CD4-positive, alpha-beta T cell treated with Interleukin-10 for 1 hour (primary cell): ENCODE measurements around the gene EFCAB13.

Source experiments
- DNase-seq: peaks from one replicate; pipeline ENCODE4 v3.0.0-alpha.2; 2020

Gene EFCAB13, protein sequence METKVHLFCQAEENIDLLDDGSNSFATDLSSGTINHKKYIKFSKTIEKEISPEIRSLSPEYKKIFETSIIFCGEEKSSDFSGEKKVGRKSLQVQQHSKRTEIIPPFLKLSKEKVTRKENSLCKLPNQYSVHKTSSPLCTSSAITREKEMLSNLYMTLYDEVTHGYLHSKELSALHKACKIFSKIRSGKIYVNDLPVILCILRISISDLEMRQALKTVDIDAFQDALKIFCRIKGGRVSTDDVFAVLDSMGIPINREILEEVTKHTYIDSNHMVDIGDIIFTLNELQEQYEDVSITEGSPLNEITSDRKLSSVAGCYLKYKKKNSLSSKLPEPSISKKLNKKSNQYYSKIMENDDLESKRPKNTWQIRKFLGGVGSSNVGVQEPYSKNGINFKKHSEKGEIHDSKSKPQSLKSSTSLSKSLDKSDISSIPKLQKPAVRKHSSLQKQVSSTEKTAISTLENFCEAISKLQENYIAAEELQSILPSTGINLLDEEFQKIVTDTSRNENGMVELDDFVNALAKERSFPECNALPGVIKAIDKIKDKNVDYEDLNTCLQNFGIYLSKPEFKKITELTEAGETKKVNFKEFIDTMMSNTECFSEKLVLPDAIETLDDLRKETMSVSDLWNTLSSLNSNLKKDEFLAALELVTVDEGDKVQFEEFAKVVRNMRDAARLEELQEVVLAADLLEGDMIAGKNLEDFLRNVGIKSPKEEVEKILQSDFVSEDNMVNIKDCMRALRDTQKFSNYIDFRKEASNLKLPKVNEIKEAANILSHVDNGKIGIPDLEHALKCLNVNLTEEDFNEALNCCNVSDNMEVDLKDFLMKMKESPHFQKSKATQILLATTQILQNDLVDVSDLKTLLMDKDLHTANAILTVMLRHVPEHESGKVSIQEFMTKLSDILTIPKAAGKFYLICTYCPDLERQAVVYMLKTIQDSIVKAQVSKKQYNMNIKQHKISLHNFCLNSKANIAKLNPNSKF

DNA sequence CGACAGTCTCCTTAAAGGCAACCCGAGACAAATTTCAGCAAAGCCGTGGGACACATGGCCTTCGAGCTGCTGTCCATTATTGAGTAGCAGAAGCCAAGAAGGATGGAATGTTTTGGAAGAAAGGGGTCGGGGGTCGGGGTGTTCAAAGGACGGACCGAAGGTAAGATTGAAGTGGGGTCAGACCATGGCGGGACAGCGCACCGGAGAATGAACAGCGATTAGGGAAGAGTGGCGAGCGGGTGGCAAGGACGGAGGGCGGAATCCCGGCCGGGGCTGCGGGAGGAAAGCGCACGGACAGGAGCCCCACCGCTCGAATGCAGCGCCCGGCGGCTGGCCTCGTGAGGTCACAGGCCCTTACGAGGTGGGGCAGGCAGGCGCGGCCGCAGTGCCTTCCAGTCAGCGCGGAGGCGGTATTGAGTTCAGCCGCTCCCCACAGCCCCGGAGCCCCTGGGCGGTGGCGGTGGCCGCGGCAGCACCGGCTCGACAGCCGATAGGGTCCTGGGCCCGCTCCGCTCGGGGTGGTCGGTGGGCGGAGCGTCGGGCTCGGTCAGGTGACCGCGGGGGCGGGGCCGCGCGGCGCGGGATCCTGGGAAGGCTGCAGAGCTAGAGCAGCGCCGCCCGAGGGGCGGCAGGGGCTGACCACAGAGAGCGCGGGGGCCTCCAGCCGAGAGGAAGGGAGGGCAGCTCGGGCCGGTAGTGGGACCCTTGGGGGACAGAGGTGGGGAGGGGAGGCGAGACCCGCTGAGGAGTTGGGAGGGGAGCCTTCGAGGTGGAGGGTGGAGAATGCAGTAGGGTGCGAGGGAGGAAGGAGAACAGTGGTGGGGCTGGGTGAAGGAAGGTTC lies at the start of gene EFCAB13:
TSS of gene EFCAB13 (plus strand) at position 574 of the 842 bp plus-strand sequence. CDS start 4,399 bp downstream, outside the sequence.
- peak; percentile 82 for DNase-seq

DNA sequence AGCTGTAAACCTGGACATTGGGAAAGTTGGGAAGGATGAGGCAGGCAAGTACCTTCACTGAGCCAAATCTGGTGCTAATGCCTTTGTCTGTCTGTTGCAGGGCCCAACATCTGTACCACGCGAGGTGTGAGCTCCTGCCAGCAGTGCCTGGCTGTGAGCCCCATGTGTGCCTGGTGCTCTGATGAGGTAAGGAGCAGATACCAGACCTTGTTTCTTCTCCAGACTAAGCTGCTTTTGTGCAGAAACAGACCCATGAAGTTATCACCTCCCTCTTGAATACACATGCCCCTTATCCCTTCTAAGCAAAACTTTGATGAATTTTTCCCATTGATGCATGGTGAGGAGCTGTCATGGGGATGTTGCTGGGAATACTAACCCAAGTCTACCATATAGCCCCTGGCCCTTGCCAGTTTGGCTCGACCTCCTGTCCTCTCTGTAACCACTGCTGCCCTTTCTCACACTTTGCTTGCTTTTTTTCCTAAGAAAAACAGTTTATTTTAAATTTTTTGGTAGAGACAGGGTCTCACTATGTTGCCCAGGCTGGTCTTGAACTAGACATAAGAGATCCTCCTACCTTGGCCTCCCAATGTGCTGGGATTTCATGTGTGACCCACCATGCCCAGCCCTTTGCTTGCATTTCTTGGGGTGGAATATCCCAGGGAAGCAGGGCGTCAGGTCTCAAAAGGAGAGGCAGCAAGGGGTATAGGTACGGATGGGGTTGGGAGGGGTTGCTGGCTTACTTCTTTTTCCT lies 49.3 kb upstream of the EFCAB13 start:
- DNase-seq = no peak

GRCh38 chr17:47275245-47275984 lies 48.3 kb upstream of the EFCAB13 start:
- no peak for DNase-seq

GRCh38 chr17:47276444-47276843 lies 47.3 kb upstream of the EFCAB13 start:
- no peak for DNase-seq

GRCh38 chr17:47276868-47277267 lies 46.9 kb upstream of the EFCAB13 start:
- DNase-seq = no peak

DNA sequence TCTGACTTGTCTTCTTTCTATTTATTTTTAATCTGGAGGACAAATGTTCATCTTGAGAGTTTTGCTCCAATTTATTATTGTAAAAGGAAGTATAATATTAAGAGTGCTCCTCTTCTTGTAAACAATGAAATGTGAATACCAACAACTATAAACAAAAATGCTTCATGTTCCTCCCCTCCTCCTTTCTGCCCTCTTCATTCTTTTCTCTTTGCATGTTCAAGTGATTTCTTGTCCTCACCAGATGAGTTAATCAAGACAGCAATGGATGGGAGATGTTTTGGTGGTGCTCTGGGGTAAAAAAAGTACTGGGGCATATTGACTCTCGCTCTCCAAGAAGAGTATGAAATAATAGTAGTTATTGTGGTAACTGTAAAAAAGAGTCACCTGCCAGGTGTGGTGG lies 45.8 kb upstream of the EFCAB13 start:
- no peak for DNase-seq

DNA sequence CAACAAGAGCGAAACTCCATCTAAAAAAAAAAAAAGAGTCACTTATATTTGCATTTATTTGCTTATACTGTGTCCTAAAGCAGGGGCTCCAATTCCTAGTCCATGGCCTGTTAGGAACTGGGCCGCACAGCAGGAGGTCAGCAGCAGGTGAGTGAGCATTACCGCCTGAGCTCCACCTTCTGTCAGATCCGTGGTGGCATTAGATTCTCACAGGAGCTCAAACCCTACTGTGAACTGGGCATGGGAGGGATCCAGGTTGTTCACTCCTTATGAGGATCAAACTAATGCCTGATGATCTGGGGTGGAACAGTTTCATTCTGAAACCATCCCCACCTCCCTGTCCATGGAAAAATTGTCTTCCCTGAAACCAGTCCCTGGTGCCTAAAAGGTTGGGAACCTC lies 45.2 kb upstream of the EFCAB13 start:
- DNase-seq = no peak

DNA sequence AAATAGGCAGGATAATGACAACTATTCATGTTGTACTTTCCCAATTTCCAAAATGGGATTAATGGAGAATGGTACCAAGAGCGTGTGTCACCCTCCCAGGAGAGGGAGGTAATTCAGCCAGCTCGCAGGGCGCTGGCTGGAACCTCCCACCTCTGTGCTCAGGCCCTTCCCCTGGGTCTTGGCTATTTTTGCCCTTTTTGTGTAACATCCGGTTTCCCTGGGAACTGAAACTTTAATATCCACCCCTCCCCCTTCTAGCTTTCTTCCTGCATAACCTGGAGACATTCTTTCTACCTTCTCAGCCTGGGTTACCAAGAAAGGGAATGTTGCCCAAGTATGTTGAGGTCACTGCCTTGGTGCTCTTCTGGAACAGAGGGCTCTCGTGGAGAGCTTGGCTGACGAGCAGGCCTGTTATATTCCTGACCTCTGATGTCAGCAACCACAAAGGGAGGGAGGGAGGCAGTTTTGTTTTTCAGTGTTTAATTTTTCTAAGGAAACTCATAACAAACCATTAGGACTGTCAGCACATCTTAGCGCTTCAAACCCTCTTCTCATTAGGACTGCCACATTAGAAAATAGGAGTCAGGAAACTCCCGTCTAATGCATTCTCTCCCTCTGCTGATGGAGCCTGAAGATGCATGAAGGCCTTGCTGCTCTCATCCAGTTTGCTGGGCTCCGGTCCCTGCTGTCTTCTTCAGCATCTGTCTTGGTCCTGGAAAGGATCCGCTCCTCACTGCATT lies 44.5 kb upstream of the EFCAB13 start:
- no peak for DNase-seq

GRCh38 chr17:47280072-47280811 lies 43.5 kb upstream of the EFCAB13 start:
- no peak for DNase-seq

DNA sequence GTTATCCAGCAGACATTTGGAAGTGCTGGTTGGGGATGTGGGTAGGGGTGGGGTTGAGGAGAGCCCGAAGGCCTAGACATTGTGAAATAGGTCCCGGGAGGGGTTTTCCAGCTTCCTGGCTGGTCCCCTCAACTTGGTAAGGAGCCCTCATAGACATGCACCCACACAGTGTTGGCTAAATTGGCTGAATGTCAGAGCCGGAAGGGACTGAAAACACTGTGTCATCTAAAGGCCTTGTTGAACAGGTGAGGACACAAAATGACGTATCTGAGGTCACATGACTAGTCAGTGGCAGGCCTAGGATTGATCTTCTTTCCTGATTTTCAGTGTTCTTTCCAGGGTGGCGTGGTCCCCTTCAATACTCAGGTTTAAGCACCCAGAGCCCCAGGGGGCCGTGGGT lies 42.5 kb upstream of the EFCAB13 start:
- no peak for DNase-seq

DNA sequence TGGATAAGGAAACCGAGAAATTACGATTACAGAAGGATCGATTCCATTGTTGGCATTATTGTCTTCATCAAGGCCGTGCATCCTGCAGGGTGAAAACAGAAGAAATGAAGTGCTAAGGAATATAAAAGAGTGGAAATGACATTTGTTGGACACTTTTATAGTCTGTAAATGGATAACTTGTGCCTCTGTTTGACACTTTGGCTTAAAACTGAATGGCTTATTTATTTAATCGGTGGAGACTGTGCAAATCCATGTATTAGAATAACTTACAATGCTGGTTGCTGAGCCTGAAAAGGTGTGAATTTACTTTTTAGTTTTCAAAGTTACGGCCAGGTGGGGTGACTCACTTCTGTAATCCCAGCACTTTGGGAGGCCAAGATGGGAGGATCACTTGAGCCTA lies 38.8 kb upstream of the EFCAB13 start:
- no peak for DNase-seq

GRCh38 chr17:47286198-47286914 lies 37.4 kb upstream of the EFCAB13 start:
- DNase-seq = no peak

- DNase-seq = no peak
Measured at GRCh38 chr17:47287068-47287467, 36.7 kb upstream of the EFCAB13 start.

- no peak for DNase-seq
Measured at GRCh38 chr17:47287639-47288038, 36.1 kb upstream of the EFCAB13 start.

- no peak for DNase-seq
Measured at GRCh38 chr17:47288531-47289116, 35.1 kb upstream of the EFCAB13 start.

DNA sequence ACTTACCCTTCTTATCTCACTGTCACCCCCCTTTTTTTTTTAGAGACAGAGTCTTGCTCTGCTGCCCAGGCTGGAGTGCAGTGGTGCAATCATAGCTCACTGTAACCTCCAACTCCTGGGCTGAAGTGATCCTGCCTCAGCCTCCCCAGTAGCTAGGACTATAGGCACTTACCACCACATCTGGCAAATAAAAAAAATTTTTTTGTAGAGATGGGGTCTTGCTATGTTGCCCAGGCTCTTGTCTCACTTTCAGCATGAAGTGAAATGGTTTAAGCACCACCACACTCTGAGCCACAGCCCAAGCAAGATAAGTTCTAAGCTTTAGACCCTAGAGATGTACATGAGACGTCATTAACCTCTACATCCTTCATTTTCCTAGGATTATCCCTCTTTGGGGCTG lies 34.5 kb upstream of the EFCAB13 start:
- DNase-seq = no peak

- DNase-seq = no peak
Measured at GRCh38 chr17:47290870-47291241, 32.9 kb upstream of the EFCAB13 start.

DNA sequence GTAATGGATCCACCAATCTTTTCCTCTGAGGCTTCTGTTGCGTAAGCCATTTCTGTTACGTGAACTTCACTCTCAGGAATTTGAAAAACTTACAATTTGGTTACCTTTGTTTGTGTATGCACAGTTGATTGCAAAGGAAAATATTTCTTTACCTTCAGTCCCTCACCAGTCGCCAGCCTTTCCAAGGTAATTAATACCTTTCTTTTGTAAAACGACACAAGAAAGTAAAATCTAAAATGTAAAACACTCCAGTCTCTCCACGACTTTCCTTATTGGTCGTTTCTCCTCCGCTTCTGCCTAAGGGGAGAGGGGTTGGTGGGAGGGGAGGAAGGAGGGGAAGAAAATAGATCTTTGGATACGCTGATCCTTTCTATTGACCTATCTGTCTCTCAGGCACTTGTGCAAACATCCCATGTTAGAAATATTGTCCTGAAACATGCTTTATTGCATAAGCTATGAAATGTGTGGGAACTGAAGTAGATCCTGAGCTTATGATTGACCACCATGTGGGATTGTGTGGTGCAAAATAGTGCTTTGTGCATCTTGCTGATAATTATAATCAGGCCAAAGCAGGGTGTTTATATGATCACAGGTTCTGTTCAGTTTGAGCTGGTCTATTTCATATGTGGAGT lies 32.4 kb upstream of the EFCAB13 start:
- DNase-seq = no peak
